Activated CD4-positive, alpha-beta T cell treated with anti-CD3 and anti-CD28 coated beads, Interleukin-2, amount 50 U/mL, for 4 hours (primary cell): ENCODE results near the gene SLFNL1.

ENCODE experiments used
- DNase-seq, 2 experiments: peaks; one replicate each; pipeline ENCODE4 v3.0.0-alpha.2; 2020

SLFNL1 gene

DNA sequence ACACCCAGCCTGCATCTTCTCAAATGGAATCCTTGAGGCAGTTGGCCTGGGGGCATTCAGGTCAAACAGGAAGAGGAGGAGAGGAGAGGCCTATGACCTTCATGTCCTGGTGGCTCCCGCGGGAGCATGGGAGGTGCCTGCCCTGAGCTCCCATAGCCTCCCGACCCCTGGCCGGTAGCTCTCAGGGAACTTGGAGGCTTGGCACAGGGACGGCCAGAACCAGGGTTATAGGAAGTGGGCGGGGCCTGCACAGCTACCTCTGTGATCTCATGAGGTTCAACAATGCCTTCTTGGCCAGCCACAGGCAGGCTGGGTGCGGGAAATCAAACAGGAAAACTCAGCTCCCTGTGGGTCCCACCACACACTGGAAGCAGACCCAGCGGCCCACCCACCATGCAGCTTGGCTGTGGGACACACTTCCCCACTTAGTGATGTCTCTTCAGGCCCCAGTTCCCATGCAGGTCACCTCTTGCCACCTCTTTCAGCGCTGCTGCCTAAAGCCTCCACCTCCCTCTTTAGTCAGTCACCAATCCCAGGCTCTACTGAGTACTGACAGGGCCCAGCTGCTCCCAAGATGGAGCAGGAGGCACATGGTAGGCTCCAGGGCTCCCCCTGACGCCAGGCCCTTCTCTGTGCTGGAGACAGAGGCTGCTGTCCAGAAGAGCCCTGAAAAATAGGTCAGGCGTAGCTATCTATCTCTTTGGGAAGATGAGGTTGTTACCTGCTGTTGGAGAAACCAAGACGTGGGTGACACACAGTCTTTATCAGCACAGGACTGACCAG, at the start of gene SLFNL1:
Gene SLFNL1 (minus strand): TSS at position 200 of the 783 bp plus-strand sequence. CDS start 1,065 bp downstream, outside the sequence.
- no peak for DNase-seq

DNA sequence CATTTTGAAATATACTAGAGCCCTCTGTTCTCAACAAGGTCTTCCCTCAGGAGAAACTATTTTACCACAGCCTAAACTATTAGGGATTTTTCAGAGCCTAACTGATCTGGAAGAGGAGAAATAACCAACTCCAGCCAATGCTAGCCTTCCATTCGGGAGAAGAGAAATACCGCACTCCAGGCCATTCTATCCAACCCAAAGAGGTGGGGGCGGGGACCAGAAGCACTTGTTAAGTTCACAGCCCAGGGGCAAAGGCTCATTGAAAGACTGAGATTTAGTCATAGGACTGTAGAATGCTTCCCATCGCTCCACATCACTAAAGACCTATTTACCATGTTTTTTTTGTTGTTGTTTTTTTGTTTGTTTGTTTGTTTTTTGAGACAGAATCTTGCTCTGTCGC, 35.4 kb upstream of the SLFNL1 start:
- no peak for DNase-seq

DNA sequence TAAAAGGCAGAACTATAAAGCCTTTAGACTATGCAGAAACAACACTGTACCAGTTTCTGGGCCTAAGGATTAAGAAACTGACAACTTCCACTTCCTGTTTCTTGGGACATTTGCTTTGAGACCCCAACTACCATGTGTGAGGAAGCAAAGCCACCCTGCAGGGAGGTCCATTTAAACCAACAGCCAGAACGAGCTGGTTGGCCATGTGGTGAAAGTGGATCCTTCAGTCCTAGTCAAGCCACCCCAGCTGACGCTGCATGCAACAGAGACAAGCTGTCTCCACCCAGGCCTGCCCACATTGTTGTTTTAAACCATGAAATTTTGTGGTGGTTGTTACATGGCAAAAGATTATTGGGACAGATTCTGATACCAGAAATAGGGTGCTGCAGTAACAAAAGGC, 31.8 kb upstream of the SLFNL1 start:
- no peak for DNase-seq

DNA sequence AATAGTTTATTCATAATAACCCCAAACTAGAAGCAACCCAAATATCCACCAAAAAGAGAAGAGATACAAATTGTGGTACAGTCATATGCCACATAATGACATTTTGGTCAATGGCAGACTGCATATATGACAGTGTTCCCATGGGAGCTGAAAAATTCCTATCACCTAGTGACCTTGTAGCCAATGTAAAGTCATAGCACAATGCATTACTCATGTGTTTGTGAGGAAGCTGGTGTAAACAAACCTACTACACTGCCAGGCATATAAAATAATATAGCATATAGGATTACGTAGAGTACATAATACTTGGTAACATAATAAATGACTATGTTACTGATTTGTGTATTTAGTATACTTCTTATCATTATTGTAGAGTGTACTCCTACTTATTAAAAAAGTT, 29.5 kb upstream of the SLFNL1 start:
- DNase-seq, result no peak

DNA sequence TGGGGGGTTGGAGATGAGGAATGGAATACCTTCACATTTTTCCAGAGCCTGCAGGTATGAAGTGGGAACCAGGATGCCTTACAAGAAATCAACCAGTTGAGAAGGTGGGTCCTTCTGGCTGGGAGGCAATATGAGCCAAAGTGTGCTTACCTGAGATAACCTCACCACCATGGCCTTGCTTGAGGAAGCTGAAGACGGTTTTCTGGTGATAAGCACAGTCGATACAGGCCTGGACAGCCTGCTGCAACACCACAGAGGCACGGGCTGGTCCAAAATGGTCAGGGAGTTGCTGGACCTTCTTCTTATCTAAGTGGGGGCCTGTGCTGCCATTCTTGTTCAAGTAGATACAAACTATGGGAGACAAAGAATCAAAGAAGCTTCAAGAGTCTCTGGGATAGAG, 27.0 kb upstream of the SLFNL1 start:
- DNase-seq, result no peak

DNA sequence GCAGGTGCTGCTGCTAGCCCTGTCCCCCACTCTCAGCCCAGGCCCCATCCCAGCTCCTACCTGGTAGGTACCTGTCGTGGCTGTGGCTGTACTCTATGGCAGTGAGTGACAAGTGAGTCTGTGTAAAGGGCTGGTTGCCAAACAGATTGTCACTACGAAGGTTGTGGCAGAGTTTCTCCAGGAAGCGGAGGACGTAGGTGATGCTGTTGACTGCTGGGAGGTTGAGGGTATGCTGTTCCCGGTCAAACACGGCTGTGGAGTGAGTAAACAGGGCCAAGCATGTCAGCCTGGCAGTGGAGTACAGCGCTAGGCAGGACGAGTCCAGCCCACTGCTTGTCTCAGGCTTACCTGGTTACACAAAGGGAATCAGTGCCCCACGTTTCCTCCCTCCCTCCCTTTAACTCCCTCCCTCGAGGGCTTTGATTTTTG, 24.8 kb upstream of the SLFNL1 start:
- no peak for DNase-seq

DNA sequence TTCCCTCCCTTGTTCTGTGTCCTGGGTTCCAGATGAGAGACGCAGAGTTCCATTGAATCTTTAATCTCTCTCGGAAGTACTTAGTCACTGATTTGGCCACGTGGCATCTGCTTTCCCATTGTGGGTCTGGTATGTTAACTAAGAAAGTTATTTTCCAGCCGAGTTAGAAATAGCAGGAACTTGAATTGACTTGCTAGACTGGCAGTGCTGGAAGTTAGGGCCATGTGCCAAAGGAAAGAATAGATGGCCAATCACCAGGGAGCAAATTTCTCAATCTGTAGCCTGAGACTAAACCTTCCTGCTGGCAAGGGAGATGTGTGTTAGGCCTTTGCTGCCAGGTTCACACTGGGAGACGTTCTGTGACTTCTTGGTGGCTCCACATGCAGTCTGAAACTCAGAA, 24.2 kb upstream of the SLFNL1 start:
- DNase-seq, result no peak

DNA sequence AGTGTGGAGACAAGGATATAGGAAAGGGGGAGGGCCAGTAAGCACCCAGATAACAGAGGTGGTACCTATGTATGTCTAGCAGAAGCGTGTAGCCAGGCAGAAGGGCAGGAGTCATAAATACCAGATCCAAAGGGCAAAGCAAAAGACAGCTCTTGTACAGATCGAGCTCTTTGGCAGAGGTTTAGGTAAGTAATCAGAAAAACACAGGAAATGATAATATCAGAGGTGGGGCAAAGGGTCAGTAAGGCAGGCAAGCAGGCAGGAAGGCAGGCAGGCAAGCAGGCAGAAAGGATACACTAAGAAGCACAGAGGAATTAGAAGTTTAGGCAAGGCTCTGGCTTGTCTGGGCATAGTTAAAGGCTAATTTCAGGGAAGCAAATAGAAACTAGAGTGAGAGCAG, 22.7 kb upstream of the SLFNL1 start:
- no peak for DNase-seq

DNA sequence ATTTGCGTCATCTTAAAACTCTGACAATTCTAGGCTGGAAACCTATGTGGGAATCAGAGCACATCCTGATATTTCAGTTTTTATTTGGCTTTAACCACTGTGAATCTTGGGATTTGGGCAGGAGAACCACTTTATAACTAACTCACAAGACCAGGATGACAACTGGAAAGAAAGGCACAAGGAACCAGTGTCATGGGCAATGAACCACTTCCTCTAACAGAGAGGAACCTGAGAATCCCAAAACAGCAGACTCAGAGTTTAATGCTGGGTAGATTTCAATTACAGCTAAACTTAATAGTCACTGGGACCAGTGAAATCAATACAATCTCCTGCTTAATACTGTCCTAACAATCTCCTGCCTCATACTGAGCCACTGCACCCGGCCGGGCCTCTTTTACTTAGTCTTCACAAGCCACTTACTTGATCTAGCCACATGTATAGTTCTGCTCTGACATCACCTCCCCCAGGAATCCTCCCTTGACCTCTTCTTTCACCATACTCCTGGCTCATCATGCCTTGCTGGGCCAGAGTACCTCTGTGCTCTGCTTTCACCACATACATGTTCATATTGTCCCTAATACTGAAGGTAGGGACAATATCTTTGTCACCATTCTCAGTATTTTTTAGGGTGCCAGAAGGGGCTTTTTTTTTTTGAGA, 20.2 kb upstream of the SLFNL1 start:
- no peak for DNase-seq

DNA sequence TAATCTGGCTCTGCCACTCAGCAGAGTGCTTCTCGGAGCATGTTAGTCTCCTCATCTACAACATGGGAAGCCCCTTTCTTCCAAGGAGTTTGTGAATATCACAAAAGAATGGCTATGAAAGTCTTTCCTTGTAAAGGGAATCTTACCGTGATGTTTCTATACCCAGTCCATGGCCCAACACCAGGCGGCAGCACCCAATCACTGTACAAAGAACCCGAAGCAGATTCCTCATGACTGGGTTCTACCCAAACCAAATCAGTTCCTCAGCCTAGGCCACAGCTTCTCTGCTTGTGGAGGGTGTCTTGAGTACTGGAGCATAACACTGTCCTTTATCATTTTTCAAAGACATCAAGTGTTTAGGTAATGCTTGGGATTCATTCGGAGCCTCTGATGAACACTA, 16.6 kb upstream of the SLFNL1 start:
- no peak for DNase-seq

DNA sequence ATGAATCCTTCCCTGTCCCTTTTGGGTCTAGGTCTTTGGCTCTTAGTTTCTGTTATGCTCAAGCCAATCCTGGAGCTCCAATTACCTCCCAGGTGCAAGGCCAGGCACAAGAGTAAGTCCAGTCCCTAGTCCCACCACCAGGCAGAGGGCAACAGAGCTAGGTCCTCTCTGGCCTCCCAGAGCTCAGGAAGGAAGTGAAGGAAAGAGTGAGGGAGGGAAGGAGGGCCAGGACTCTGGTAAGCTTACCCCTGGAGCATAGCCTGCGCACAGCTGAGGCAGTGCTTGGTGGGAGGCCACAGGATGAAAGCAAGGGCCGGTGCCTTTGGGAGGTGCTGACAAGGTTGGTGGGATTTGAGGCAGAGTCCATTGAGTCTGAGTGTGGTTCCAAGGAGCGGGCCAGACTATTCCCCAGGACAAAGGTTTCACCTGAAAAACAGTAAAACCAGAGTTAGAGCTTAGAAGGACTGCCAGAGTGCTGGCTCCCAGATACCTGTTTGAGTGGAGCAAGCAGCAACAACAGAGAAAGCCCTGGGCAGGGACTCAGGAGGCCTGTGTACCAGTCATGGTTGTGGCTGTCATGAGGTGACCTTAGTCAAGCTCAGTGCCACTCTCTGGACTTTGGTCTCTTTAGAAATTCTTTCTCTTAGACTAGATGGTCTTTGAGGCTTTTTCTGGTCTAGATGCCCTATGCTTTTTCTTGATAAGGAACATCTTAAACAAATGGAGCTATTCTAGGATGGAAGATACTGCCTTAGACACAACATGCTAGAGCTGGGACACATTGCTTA, 15.8 kb upstream of the SLFNL1 start:
- no peak for DNase-seq

DNA sequence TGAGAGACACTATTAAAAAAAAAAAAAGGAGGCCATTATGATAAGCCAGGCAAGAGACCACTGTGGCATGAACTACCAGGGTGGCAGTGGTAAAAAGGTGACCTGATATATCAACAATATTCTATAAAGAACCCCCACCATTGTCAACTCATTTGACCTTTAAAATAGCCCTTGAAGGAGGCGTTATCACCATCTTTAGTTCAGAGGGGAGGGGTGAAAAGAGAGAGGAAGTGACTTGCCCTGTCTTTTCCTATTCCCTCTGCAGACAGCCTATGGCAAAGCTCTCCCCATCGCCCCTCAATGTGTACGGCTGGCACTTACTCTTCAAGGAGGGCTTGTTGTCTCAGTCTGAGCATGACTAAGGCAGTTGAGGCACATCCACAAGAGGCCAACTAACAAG, 11.7 kb upstream of the SLFNL1 start:
- no peak for DNase-seq

DNA sequence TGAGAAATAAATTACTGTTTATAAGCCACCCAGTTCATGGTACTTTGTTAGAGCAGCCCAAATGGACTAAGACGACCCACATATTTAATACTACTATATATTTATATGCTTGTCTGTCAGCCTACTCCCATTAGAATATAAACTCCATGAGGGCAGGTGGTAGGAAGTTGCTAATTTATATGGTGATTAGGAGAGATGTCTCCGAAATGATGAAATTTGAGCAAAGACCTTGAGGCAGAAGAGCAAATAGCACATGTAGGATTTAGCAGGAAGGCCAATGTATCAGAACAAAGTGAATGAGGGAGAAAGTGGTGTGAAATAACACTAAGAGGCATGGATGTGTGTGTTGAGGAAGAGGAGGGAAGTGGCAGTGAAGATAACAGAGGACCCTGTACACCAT, 10.6 kb upstream of the SLFNL1 start:
- no peak for DNase-seq

DNA sequence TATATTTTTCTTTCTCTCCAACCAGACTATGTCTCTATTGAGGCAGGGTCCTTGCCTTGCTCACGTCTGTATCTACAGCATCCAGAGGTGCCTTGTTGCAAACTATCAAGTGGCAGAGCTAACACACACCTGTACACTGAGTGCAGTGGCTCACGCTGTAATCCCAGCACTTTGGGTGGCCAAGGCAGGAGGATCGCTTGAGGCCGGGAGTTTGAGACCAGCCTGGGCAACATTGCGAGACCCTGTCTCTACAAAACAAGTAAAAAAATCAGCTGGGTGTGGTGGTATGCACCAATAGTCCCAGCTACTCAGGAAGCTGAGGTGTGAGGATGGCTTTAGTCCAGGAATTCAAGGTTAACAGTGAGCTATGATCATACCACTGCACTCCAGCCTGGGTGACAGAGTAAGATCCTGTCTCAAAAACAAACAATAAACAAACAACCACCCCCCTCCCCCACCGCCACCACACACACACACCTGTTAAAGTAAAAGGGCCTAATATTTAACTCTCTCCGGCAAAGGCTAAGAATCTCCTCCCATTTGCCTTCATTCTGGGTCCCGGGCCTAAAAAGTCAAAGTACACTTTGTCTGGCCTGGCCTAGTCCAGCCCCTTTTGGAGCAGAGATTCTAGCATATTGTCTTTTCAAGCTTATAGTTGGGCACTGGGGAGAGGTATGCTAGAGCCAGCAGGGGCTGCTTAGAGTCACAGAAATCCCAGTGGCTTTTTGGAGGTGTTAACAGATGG, 9.5 kb upstream of the SLFNL1 start:
- no peak for DNase-seq

DNA sequence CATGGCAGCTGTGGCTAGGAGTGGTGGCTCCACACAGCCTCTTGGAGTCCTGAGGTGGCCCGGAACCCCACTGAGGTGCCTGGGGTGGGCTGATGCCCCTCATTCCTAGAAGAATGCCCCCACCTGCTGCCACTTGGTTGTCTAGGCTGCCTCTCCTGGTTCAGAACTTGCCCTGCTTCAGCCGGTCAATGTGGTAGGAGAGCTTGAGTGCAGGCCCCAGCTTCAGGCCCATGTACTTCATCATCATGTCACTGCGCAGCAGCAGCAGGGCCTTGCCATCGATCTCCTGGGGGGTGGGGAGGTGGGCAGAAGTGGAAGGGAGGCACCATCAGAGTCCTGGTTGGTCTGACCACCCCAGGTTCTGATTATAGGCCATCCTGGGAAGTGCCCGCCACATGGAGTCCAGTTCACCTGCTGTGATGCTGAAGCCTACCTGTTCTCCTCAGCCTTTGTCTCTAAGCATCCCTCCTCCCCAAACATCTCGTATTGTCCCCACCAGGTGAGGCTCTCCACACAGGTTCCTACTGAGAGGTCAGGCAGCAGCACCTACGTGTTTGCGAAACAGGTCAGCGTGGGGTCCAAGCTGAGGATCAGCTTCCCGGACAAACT, 6.6 kb upstream of the SLFNL1 start:
- no peak for DNase-seq

DNA sequence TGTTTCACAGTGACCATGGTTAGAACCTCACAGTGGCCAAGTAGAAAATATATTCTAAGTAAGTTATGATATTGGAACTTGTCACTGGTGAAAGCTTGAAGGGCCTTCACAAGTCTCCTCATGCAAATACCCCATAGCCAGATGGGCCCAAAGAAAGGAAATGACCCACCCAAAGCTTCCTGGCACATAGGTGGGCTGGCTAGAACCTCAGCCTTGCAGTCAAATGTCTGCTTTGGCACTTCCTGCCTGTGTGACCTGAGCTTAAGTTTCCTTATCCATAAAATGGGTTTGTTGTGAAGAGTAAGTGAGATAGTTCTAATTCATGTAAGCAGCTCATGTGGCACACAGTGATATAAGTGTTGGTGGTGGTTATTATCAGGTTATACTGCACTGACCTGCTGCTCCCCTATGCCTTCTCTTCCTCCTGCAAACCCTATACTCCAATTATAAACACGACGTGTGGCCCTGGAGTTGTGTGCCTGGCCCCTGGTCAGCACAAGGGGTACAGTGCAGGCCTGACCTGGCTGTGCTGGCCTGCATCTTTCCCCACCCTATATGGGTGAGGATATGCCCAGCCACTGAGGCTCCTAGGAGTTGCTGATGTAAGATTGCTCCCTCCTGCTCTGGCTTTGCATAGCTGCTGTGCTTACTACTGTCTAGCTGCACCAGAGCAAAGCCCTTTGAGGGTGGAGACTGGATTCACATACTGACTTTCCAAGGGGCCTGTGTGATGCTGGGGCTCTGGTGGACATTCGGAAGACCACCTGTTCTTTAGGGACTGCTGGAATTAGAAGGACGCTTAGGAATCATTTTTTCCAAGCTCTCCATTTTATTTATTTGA, 4.7 kb upstream of the SLFNL1 start:
- no peak for DNase-seq

DNA sequence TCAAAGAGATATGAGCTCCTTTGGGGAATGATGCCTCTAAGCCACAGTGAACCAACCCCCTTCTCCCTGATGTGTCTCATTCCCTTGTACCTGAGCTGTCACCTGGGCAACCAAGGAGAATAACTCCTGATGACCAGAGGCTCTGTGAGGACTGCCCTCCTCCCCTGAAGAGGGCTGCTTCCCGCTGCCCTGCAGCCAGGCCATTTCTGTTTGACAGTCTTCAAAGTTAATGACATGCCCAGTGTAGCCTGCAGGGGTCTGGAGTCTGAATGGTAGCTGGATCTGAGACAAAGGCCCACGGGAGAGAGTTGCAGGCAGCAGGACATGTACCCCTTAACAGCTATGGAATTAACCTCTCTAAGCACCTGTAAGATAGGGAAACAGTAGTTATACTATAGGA, 3.4 kb upstream of the SLFNL1 start:
- DNase-seq, result no peak

DNA sequence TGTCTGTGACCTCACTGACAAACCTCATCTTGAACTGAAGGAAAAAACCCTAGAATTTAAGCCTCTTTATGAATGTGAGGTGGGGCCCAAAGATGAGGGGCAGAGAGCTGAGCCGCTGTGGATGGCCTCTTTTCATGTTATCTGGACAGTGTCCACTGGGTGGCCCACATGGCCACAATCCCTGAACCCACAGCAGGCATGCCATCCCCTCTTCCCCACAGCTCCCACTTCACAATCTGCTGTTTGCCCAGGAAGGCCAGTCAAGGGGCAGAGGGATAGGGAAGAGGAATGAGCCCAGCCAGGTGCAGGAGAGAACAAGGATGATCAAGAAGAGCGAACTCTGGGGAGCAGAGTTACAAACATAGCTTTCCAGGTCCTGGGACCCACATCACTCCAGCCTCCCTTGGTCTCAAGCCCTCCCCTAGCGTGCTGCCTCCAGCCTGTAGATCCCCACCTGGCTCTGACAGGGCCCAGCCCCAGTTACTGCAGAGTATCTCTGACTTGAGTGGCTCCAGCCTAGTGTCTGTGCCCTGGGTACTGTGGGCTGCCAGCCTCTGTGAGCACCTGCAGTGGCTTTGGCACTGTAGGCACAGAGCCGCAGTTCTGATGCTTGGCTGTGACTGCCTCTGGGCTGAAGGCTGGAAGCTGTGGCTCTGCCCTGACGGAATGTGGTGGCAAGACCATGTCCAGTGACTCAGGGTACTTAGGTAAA, 1.9 kb upstream of the SLFNL1 start:
- DNase-seq, result no peak

DNA sequence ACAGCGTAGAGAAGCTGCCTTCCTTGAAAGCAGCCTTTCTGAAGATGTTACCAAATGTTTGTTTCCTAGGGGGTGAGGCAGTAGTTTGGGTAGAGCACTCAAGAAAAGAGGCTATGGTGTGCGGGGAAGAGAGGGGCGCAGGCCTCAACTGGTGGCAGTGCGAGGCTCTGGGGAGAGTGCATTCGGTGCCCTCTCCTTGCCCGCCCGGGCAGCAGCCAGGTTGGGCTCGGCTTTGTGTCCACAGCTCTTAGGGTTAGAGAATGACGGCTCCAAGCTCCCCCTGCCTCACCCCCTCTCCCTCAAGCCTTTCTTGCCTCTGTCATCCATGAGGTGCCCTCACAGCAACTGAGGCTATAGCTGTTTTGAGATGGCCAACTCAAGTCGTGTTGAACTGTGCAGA, 899 bp upstream of the SLFNL1 start:
- DNase-seq, result no peak

DNA sequence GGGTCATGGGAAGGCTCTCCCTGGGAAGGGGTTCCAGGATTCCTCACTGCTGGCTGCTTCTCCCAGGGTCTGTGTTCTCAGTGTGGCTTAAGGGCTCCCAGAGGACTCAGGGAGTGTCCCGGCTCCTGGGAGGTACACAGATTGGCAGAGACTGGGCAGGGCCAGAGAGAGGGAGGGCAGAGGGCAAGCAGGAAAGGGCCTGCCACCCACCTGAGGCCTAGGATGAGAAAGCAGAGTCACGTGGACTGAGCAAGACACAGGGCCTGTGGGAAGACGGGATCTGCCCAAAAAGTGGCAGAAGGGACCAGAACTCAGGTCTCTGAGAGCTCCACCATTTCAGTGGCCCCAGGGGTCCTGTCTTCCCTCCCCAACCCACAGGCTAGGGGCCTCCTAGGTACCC, 871 bp downstream of the SLFNL1 start:
- no peak for DNase-seq

DNA sequence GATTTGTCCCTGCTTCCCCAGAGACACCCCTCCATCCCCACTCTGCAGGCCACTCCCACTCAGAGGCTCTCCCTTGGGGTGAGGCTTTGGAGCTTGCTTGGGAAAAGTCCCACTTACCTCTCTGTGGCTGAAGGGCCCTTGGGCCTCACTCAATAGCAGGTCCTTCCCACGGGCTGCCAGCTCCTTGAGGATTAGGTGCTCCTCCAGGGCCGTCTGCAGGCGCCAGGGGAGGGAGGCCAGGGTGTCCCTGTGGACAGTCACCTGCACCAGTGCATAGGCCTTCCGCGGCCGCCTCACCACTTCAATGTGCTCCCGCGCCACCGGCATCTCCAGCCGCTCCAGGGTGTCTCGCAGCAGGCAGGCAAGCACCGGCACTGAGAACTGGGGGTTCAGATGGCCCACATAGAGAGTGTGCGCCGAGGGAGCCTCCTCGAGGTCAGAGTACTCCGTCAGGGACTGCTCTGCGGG, 1.4 kb downstream of the SLFNL1 start:
- DNase-seq, result no peak
